Measurements from ENCODE around the gene PRRC1. TPM values are rescaled to one million over a fixed set of nuclear protein-coding genes. Genes with fewer than 3 reads are reported as not detected.

PRRC1 gene
- total and polyA plus RNA-seq, 12 donors: 19.1 to 128 (median 47.8) TPM

DNA sequence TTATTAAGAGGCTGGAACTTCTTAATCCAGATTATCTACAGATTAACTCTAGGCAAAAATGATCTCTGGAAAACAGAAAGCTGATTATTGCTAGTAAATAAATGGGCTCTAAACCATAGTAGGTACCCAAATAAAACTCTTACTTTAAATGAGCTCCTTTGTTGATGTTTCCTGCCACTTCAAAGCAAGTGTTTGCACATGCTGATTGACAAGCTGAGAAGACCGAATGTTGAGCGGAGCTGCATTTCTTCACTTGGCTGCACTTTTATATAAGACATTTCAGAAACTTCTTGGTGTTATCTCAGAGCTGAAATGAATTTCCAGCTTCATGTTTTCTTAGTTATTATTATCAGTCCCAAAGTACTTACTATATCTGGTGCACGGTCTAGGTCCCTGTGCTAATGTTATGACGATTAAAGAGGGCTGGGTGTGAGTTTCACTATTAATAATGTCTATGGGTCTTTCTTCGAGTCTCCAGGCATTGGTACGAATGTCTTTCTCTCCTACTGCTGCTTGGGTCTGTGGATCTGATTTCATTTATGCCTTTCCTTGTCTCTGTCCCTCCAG is 72.8 kb downstream of the PRRC1 start:
- Histone ChIP-seq H3K27me3 (no peaks in the 10 kb centered on the region), H3K4me3 (no peak overlapping the region), H3K4me1 (replicated peaks in 1 of 2) (no peaks in the 10 kb centered on the region), H3K36me3 (replicated peaks in 1 of 2) (no peaks in the 10 kb centered on the region), H3K27ac (no peak overlapping the region), H3K9me3 (replicated peaks in 1 of 3) (no peaks in the 10 kb centered on the region)
- no peak for TF ChIP-seq POLR2A (IDR thresholded peaks at IDR 0.05)
- TF ChIP-seq, protein P1, sequence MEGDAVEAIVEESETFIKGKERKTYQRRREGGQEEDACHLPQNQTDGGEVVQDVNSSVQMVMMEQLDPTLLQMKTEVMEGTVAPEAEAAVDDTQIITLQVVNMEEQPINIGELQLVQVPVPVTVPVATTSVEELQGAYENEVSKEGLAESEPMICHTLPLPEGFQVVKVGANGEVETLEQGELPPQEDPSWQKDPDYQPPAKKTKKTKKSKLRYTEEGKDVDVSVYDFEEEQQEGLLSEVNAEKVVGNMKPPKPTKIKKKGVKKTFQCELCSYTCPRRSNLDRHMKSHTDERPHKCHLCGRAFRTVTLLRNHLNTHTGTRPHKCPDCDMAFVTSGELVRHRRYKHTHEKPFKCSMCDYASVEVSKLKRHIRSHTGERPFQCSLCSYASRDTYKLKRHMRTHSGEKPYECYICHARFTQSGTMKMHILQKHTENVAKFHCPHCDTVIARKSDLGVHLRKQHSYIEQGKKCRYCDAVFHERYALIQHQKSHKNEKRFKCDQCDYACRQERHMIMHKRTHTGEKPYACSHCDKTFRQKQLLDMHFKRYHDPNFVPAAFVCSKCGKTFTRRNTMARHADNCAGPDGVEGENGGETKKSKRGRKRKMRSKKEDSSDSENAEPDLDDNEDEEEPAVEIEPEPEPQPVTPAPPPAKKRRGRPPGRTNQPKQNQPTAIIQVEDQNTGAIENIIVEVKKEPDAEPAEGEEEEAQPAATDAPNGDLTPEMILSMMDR (IDR thresholded peaks at IDR 0.05): no peak
- 84 to 87% (median 85%) methylated on average over 6 of the region's 6 CpGs for WGBS, 4 donors
- no peak for DNase-seq
- intact Hi-C loops (cut with DNase I): no loop called here

DNA sequence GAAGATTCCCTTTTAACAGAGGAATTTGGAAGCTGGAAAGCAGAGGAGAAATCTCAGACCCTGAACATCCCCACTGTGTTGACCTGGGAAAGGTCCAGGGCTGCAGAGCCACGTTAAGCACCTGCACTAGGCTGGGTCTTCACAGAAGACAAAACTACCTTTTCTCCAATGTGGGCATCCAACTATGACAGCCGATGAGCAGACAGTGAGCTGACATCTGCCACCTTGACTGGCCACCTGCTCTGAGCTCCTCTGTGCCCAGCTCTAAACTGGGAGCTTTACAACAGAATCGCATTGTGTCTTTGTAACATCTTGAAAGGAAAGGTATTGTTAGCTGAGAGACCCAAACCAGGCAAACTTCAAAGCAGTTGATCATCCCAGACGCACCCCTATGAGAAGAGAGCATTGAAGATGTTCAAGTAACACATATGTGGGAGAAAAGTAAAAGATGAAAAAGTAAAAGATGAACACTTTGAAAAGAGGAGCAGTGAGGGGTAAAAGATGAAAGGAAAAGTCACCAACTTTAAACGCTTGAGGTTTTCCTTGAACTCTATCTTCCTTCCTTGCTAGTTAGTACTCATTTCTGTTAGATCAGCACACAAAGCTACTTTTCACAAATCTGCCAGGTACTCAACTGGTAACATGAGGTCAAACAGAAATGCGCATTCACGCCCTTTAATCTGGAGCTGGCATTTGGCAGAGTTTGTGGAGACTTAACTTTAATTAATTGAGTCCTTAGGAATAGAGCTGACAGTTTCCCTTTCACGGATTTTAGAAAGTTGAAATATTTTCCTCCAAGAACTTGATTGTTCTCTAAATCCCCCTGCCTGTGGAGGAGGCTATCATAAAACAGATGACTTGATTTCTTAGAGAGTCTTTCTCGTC is 78.3 kb downstream of the PRRC1 start:
- TF ChIP-seq POLR2A (IDR thresholded peaks at IDR 0.05): no peak
- TF ChIP-seq, protein P1 (IDR thresholded peaks at IDR 0.05): no peak
- H3K27ac ChIP-seq: no peak overlapping the region
- H3K9me3 ChIP-seq (replicated peaks in 1 of 3): no peaks in the 10 kb centered on the region
- no peaks in the 10 kb centered on the region for H3K27me3 ChIP-seq
- DNase-seq: no peak
- no peak overlapping the region for H3K4me3 ChIP-seq
- no peaks in the 10 kb centered on the region for H3K36me3 ChIP-seq (replicated peaks in 1 of 2)
- no peaks in the 10 kb centered on the region for H3K4me1 ChIP-seq (replicated peaks in 1 of 2)
- intact Hi-C loops (cut with DNase I): no loop called here
- WGBS, 4 donors: 75 to 87% (median 82%) methylated on average over 8 to 9 of the region's 9 CpGs

- no peak overlapping the region for H3K4me3 ChIP-seq
- 83 to 96% (median 91%) methylated on average over 3 of the region's 3 CpGs; no CpG with 5 or more reads in 1 of the 4 donors for WGBS, 4 donors
- TF ChIP-seq POLR2A (IDR thresholded peaks at IDR 0.05): no peak
- TF ChIP-seq, protein P1 (IDR thresholded peaks at IDR 0.05): no peak
- DNase-seq: no peak
- intact Hi-C loops (cut with DNase I): no loop called here
- no peaks in the 10 kb centered on the region for H3K27me3 ChIP-seq
- H3K36me3 ChIP-seq (replicated peaks in 1 of 2): no peaks in the 10 kb centered on the region
- H3K27ac ChIP-seq: no peak overlapping the region
- H3K4me1 ChIP-seq (replicated peaks in 1 of 2): no peaks in the 10 kb centered on the region
- H3K9me3 ChIP-seq (replicated peaks in 1 of 3): no peaks in the 10 kb centered on the region
These were observed 79.1 kb downstream of the PRRC1 start for GRCh38 chr5:127596501-127596900.

- H3K27ac ChIP-seq: no peak overlapping the region
- TF ChIP-seq, protein P1 (IDR thresholded peaks at IDR 0.05): no peak
- no peak for TF ChIP-seq POLR2A (IDR thresholded peaks at IDR 0.05)
- H3K9me3 ChIP-seq (replicated peaks in 1 of 3): no peaks in the 10 kb centered on the region
- DNase-seq: no peak
- no peak overlapping the region for H3K4me3 ChIP-seq
- no peaks in the 10 kb centered on the region for H3K27me3 ChIP-seq
- 62 to 82% (median 74%) methylated on average over 3 of the region's 3 CpGs for WGBS, 4 donors
- H3K4me1 ChIP-seq (replicated peaks in 1 of 2): no peaks in the 10 kb centered on the region
- intact Hi-C loops (cut with DNase I): no loop called here
- H3K36me3 ChIP-seq (replicated peaks in 1 of 2): no peaks in the 10 kb centered on the region
These were observed 81.9 kb downstream of the PRRC1 start for GRCh38 chr5:127599320-127599719.

All from adrenal gland (tissue), 12 donors.